ENCODE measurements around the gene FBXW10B.

- TF ChIP-seq EP300 (IDR thresholded peaks at IDR 0.05; ENCODE audit: borderline replicate concordance) (no peak), RAD21 (IDR thresholded peaks at IDR 0.05; ENCODE audit: low read depth) (no peak), MAX (IDR thresholded peaks at IDR 0.05) (no peak), TEAD4 (IDR thresholded peaks at IDR 0.05) (no peak), NFIC (IDR thresholded peaks at IDR 0.05) (no peak), CEBPB (IDR thresholded peaks at IDR 0.05) (no peak), ZBTB7A (IDR thresholded peaks at IDR 0.05; ENCODE audit: low read depth) (no peak), TAF1 (IDR thresholded peaks at IDR 0.05; ENCODE audit: low read depth) (no peak), REST (IDR thresholded peaks at IDR 0.05; ENCODE audit: low read depth) (no peak), TCF12 (IDR thresholded peaks at IDR 0.05; ENCODE audit: low read depth) (no peak), CREB1 (IDR thresholded peaks at IDR 0.05; ENCODE audit: low read depth) (no peak), USF1 (IDR thresholded peaks at IDR 0.05) (no peak), FOXM1 (IDR thresholded peaks at IDR 0.05; ENCODE audit: borderline replicate concordance, low read depth) (no peak), EGR1 (IDR thresholded peaks at IDR 0.05) (no peak)
Observed at GRCh38 chr17:15659236-15659635, 39.7 kb upstream of the FBXW10B start.
